SK-N-SH (cell line): ENCODE measurements around the gene MINK1. TPM values are rescaled to one million over a fixed set of nuclear protein-coding genes. Genes with fewer than 3 reads are reported as not detected.
A peak's percentile ranks its signal among the peaks of the same experiment; 100 is the strongest.

Experiments used
- CTCF ChIA-PET: fragments of 300-600, 350-600 bp; formaldehyde crosslinking; extraction: SDS; loops from one replicate; lab custom pipeline; 2021; lab: Yijun Ruan, JAX
- POLR2A ChIA-PET: fragments of 350-600 bp; sonication (Branson Sonifier 250); formaldehyde crosslinking; extraction: SDS; loops from one replicate; lab custom pipeline; 2020; ENCODE audit warnings: antibody characterized with exemption, inconsistent platforms; lab: Yijun Ruan, JAX
- DNase-seq: peaks from one replicate; pipeline ENCODE4 v3.0.0; 2012
- H2AFZ ChIP-seq: fragments of 200-600 bp; sonication (generic); 2 replicates; pipeline ENCODE4 v1.8.1; 2016; ENCODE audit warnings: antibody characterized with exemption, mild to moderate bottlenecking, low read depth
- H3F3A ChIP-seq: fragments of 200-600 bp; sonication (generic); replicated peaks from 2 replicates; pipeline ENCODE3; 2016; ENCODE audit warnings: antibody characterized with exemption, mild to moderate bottlenecking; ENCODE audit not compliant: insufficient read depth
- H3K27ac ChIP-seq, 2 experiments: fragments of 200-500 bp in 1 of 2; fragments of 200-600 bp in 1 of 2; sonication (Bioruptor generic) in 1 of 2; sonication (generic), shearing (Covaris generic) in 1 of 2; 2 replicates each; pipeline versions ENCODE4 v1.5.1 to v1.6.1; 2014 to 2016; ENCODE audit warnings: low read depth in 2 of 2, inconsistent platforms in 1 of 2, low read length in 1 of 2, mild to moderate bottlenecking in 1 of 2, mixed read lengths in 1 of 2
- H3K27me3 ChIP-seq: fragments of 200-600 bp; sonication (generic), shearing (Covaris generic); 2 replicates; pipeline ENCODE4 v1.6.1; 2016; ENCODE audit warnings: mixed run types; ENCODE audit not compliant: insufficient read depth
- H3K36me3 ChIP-seq, 2 experiments: fragments of 200-500 bp in 1 of 2; fragments of 200-600 bp in 1 of 2; sonication (Bioruptor generic) in 1 of 2; sonication (generic) in 1 of 2; replicated peaks in 1 of 2; 2 replicates each; pipeline versions ENCODE3 to v1.5.1; 2014 to 2016; ENCODE audit warnings: low read length in 1 of 2, mild to moderate bottlenecking in 1 of 2; ENCODE audit not compliant: insufficient read depth in 2 of 2, control insufficient read depth in 1 of 2
- H3K4me1 ChIP-seq, 2 experiments: fragments of 200-500 bp in 1 of 2; fragments of 200-600 bp in 1 of 2; sonication (Bioruptor generic) in 1 of 2; sonication (generic), shearing (Covaris generic) in 1 of 2; 2 replicates each; pipeline versions ENCODE4 v1.5.1 to v1.6.1; 2014 to 2016; ENCODE audit warnings: low read depth in 1 of 2, low read length in 1 of 2, mixed run types in 1 of 2; ENCODE audit not compliant: insufficient read depth in 2 of 2, control insufficient read depth in 1 of 2
- H3K4me2 ChIP-seq: fragments of 200-600 bp; sonication (generic), shearing (Covaris generic); 2 replicates; pipeline ENCODE4 v1.6.1; 2017; ENCODE audit warnings: mixed run types
- H3K4me3 ChIP-seq, 2 experiments: fragments of 200-500 bp in 1 of 2; fragments of 200-600 bp in 1 of 2; sonication (Bioruptor generic) in 1 of 2; sonication (generic), shearing (Covaris generic) in 1 of 2; 2 replicates each; pipeline versions ENCODE4 v1.5.1 to v1.8.1; 2014 to 2016; ENCODE audit warnings: low read depth in 2 of 2, inconsistent platforms in 1 of 2, low read length in 1 of 2, mild to moderate bottlenecking in 1 of 2, mixed read lengths in 1 of 2, moderate library complexity in 1 of 2
- H3K79me2 ChIP-seq: fragments of 200-600 bp; sonication (generic); 2 replicates; pipeline ENCODE4 v1.8.1; 2017; ENCODE audit warnings: mild to moderate bottlenecking; ENCODE audit not compliant: insufficient read depth
- H3K9ac ChIP-seq: fragments of 200-600 bp; sonication (generic); 2 replicates; pipeline ENCODE4 v1.6.1; 2017; ENCODE audit warnings: mixed run types
- H3K9me2 ChIP-seq: fragments of 200-600 bp; sonication (generic); 2 replicates; pipeline ENCODE4 v1.6.1; 2017; ENCODE audit warnings: mixed run types
- H3K9me3 ChIP-seq: fragments of 200-600 bp; sonication (generic); 2 replicates; pipeline ENCODE4 v1.6.1; 2017; ENCODE audit warnings: mixed run types, mild to moderate bottlenecking, moderate library complexity
- H4K20me1 ChIP-seq: fragments of 200-600 bp; sonication (generic); 2 replicates; pipeline ENCODE4 v1.6.1; 2017; ENCODE audit warnings: mild to moderate bottlenecking, mixed run types; ENCODE audit not compliant: insufficient read depth
- FOSL2 ChIP-seq: IDR thresholded peaks from 2 replicates; pipeline ENCODE4 v1.4.0; 2012; ENCODE audit warnings: low read depth, mild to moderate bottlenecking, moderate library complexity, borderline replicate concordance
- GATA2 ChIP-seq: sonication (generic); formaldehyde crosslinking; IDR thresholded peaks from 2 replicates; pipeline ENCODE4 v1.5.0; 2020; ENCODE audit warnings: mild to moderate bottlenecking, missing genetic modification reagents
- JUND ChIP-seq: IDR thresholded peaks from 2 replicates; pipeline ENCODE4 v1.4.0; 2012
- MEF2A ChIP-seq: IDR thresholded peaks from 2 replicates; pipeline ENCODE4 v1.4.0; 2012; ENCODE audit warnings: low read depth, borderline replicate concordance
- NFIC ChIP-seq: IDR thresholded peaks from 2 replicates; pipeline ENCODE4 v1.4.0; 2012; ENCODE audit warnings: borderline replicate concordance
- RAD21 ChIP-seq: IDR thresholded peaks from 2 replicates; pipeline ENCODE4 v1.6.1; 2012; ENCODE audit warnings: mild to moderate bottlenecking, low read length
- RCOR1 ChIP-seq: fragments of 150-350 bp; IDR thresholded peaks from 2 replicates; pipeline ENCODE4 v1.6.1; 2017; ENCODE audit warnings: antibody characterized with exemption, low read length
- RFX5 ChIP-seq: IDR thresholded peaks from 2 replicates; pipeline ENCODE4 v1.6.1; 2012; ENCODE audit warnings: mild to moderate bottlenecking, improper control_type of control experiment, low read length
- TAF1 ChIP-seq: IDR thresholded peaks from 2 replicates; pipeline ENCODE4 v1.6.1; 2012; ENCODE audit warnings: low read depth, mild to moderate bottlenecking, low read length, moderate library complexity, borderline replicate concordance
- WGBS: methylation state at CpG from one replicate; pipeline ENCODE4 v1.1.6; 2017; ENCODE audit warnings: low lambda C conversion rate; 5-methylcytosine and 5-hydroxymethylcytosine counted together
- polyA plus RNA-seq, 3 experiments: library from polyadenylated mRNA; depleted of rRNA; stranded (reverse); fragments of >200 nt; gene quantifications; 2 replicates each; pipeline ENCODE4 v1.2.3, GENCODE V29; 2012
- TF ChIP-seq, protein P1 (sequence below): fragments of 150-350 bp; IDR thresholded peaks from 2 replicates; pipeline ENCODE4 v1.6.1; 2016; ENCODE audit warnings: mild to moderate bottlenecking, low read depth, low read length
- TF ChIP-seq, protein P2 (sequence below): IDR thresholded peaks from 2 replicates; pipeline ENCODE4 v1.6.1; 2012; ENCODE audit warnings: mild to moderate bottlenecking, low read depth, low read length, moderate library complexity
- TF ChIP-seq, protein P3 (sequence below): IDR thresholded peaks from 2 replicates; pipeline ENCODE4 v1.4.0; 2012; ENCODE audit warnings: low read depth, borderline replicate concordance
- TF ChIP-seq, protein P4 (sequence below): fragments of 150-350 bp; IDR thresholded peaks from 2 replicates; pipeline ENCODE4 v1.6.1; 2017; ENCODE audit warnings: antibody characterized with exemption, low read length, low read depth, borderline replicate concordance

MINK1 gene
- polyA plus RNA-seq, 1 of the 3 experiments (the other 2 are of a cell fraction): 64.7 TPM

GRCh38 chr17:4901648-4902344 lies 68.7 kb downstream of the MINK1 start:
- TF ChIP-seq RAD21: no peak

DNA sequence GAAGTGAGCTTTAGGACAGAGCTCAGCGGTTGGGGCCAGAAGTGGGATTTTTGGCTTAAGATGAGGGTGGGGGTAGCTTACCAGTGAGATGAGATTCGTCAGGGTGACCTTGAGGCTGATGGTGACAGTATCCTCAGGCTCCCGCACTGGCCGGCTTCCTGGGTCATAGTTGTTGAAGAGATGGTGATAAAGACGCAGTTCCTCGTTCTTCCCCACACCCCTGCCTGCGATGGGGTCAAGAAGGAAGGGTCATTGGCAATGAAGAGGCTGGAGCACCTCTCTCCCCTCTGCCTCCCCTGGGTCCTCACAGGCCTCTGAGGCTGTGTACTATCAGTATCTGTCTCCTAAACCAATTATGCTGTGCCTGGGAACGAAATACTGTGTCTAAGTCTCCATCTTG lies 69.4 kb downstream of the MINK1 start:
- CTCF ChIA-PET: interaction anchor here (0.9 to 6.5 kb wide), 11 partner anchors 13 to 200 kb away, joined by 3 to 47 read pairs (median 4); partner anchors contain the start of genes GLTPD2, MED11 and VMO1
- Histone ChIP-seq H3K27ac (no peak overlapping the region), H3K4me3 (no peak overlapping the region), H3K9ac (no peak overlapping the region), H4K20me1 (no peaks in the 10 kb centered on the region), H3F3A (no peaks in the 10 kb centered on the region), H3K4me1 (peaks cover 0 to 10% of the 10 kb centered on the region in 2 experiments; a peak in 1 of 4 replicates), H3K27me3 (no peaks in the 10 kb centered on the region), H3K9me2 (no peaks in the 10 kb centered on the region), H3K79me2 (no peaks in the 10 kb centered on the region), H2AFZ (no peak overlapping the region), H3K4me2 (no peak overlapping the region), H3K36me3 (peaks cover 0 to 11% of the 10 kb centered on the region in 2 experiments), H3K9me3 (no peaks in the 10 kb centered on the region)
- TF ChIP-seq GATA2 (no peak), MEF2A (no peak), JUND (no peak), NFIC (no peak), FOSL2 (no peak), RFX5 (no peak), RCOR1 (no peak), TAF1 (no peak)
- TF ChIP-seq, protein P1, sequence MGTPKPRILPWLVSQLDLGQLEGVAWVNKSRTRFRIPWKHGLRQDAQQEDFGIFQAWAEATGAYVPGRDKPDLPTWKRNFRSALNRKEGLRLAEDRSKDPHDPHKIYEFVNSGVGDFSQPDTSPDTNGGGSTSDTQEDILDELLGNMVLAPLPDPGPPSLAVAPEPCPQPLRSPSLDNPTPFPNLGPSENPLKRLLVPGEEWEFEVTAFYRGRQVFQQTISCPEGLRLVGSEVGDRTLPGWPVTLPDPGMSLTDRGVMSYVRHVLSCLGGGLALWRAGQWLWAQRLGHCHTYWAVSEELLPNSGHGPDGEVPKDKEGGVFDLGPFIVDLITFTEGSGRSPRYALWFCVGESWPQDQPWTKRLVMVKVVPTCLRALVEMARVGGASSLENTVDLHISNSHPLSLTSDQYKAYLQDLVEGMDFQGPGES: no peak
- TF ChIP-seq, protein P2, sequence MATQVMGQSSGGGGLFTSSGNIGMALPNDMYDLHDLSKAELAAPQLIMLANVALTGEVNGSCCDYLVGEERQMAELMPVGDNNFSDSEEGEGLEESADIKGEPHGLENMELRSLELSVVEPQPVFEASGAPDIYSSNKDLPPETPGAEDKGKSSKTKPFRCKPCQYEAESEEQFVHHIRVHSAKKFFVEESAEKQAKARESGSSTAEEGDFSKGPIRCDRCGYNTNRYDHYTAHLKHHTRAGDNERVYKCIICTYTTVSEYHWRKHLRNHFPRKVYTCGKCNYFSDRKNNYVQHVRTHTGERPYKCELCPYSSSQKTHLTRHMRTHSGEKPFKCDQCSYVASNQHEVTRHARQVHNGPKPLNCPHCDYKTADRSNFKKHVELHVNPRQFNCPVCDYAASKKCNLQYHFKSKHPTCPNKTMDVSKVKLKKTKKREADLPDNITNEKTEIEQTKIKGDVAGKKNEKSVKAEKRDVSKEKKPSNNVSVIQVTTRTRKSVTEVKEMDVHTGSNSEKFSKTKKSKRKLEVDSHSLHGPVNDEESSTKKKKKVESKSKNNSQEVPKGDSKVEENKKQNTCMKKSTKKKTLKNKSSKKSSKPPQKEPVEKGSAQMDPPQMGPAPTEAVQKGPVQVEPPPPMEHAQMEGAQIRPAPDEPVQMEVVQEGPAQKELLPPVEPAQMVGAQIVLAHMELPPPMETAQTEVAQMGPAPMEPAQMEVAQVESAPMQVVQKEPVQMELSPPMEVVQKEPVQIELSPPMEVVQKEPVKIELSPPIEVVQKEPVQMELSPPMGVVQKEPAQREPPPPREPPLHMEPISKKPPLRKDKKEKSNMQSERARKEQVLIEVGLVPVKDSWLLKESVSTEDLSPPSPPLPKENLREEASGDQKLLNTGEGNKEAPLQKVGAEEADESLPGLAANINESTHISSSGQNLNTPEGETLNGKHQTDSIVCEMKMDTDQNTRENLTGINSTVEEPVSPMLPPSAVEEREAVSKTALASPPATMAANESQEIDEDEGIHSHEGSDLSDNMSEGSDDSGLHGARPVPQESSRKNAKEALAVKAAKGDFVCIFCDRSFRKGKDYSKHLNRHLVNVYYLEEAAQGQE: no peak
- TF ChIP-seq, protein P3, sequence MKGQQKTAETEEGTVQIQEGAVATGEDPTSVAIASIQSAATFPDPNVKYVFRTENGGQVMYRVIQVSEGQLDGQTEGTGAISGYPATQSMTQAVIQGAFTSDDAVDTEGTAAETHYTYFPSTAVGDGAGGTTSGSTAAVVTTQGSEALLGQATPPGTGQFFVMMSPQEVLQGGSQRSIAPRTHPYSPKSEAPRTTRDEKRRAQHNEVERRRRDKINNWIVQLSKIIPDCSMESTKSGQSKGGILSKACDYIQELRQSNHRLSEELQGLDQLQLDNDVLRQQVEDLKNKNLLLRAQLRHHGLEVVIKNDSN: no peak
- TF ChIP-seq, protein P4, sequence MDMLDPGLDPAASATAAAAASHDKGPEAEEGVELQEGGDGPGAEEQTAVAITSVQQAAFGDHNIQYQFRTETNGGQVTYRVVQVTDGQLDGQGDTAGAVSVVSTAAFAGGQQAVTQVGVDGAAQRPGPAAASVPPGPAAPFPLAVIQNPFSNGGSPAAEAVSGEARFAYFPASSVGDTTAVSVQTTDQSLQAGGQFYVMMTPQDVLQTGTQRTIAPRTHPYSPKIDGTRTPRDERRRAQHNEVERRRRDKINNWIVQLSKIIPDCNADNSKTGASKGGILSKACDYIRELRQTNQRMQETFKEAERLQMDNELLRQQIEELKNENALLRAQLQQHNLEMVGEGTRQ: no peak
- WGBS: 80% methylated on average over 8 of the region's 8 CpGs
- POLR2A ChIA-PET: no interaction called here
- peak; percentile 8 for DNase-seq

More at GRCh38 chr17:4901648-4902344, 68.7 kb downstream of the MINK1 start:
- Histone ChIP-seq H3F3A (no peaks in the 10 kb centered on the region), H3K27ac (no peak overlapping the region), H3K4me2 (no peak overlapping the region), H3K36me3 (peaks cover 0 to 14% of the 10 kb centered on the region in 2 experiments), H3K4me3 (no peak overlapping the region), H3K79me2 (no peaks in the 10 kb centered on the region), H2AFZ (no peak overlapping the region), H3K9me2 (no peaks in the 10 kb centered on the region), H3K9ac (no peak overlapping the region), H3K27me3 (no peaks in the 10 kb centered on the region), H4K20me1 (no peaks in the 10 kb centered on the region), H3K9me3 (no peaks in the 10 kb centered on the region), H3K4me1 (peaks cover 0 to 10% of the 10 kb centered on the region in 2 experiments; a peak in 1 of 4 replicates)
- CTCF ChIA-PET: interaction anchor here (1.3 to 6.5 kb wide), 3 partner anchors 12 to 113 kb away, joined by 5 to 47 read pairs (median 45); partner anchors contain the start of genes GLTPD2 and VMO1
- 88% methylated on average over 48 of the region's 48 CpGs for WGBS
- POLR2A ChIA-PET: no interaction called here
- DNase-seq: peak; percentile 76
